Ascending aorta (tissue), 2 donors: ENCODE data around the gene NKD2. TPM values are rescaled to one million over a fixed set of nuclear protein-coding genes. Genes with fewer than 3 reads are reported as not detected.

ENCODE experiments used
- DNase-seq, 2 donors: peaks; one replicate each; pipeline ENCODE4 v3.0.0-alpha.2; 2019; ENCODE audit warnings: low spot score in 2 of 2
- H3K27ac ChIP-seq, 2 donors: fragments of 200-600 bp; sonication (generic); one replicate each; pipeline ENCODE4 v1.5.1; 2016 to 2017; ENCODE audit warnings: mild to moderate bottlenecking in 1 of 2
- H3K27me3 ChIP-seq: fragments of 200-600 bp; sonication (generic); one replicate; pipeline ENCODE4 v1.5.1; 2017
- H3K36me3 ChIP-seq, 2 donors: fragments of 200-600 bp; sonication (generic); one replicate each; pipeline ENCODE4 v1.5.1; 2016
- H3K4me1 ChIP-seq, 2 donors: fragments of 200-600 bp; sonication (generic); one replicate each; pipeline ENCODE4 v1.5.1; 2016 to 2017; ENCODE audit warnings: mild to moderate bottlenecking in 1 of 2
- H3K4me3 ChIP-seq, 2 donors: fragments of 200-600 bp; sonication (generic); one replicate each; pipeline ENCODE4 v1.5.1; 2016 to 2017; ENCODE audit warnings: mild to moderate bottlenecking in 1 of 2
- H3K9me3 ChIP-seq, 2 donors: fragments of 200-600 bp; sonication (generic); one replicate each; pipeline ENCODE4 v1.5.1; 2016
- CTCF ChIP-seq, 3 experiments: fragments of 200-600 bp in 2 of 3; fragments of 450-650 bp in 1 of 3; sonication (generic) in 2 of 3; IDR thresholded peaks; one replicate each; pipeline ENCODE4 v1.5.1; 2016 to 2019; ENCODE audit warnings: antibody characterized with exemption in 3 of 3, mild to moderate bottlenecking in 1 of 3, moderate library complexity in 1 of 3
- intact Hi-C: fragments of 100-400 bp; cut with DNase I; formaldehyde crosslinking; loops from one replicate; pipeline ENCODE4 v1.15.1; 2023
- total RNA-seq: library from RNA; depleted of rRNA; stranded (reverse); fragments of >200 nt; gene quantifications from one replicate; pipeline ENCODE4 v1.1.0, GENCODE V29; 2016

NKD2 gene
- total RNA-seq, 1 donor from 2014 or later = 6.5 TPM

DNA sequence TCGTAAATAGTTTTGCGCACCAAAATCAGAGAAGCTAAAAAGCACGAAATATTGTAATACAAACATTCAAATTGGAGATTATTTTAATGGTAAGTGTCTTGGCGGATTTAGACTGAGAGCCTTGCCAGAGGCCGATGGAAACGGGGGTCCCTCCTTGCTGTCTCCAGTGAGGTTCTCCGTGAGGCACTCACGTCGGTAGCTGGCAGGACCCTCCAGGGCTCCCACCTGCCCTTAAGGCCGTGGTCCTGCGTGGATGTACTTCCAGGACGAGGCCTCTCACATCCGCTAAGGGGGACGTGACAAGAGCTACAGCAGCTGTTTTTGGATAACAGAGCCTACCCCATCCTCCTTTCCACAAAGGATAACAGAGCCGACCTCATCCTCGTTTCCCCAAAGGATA is 7.9 kb downstream of the NKD2 start:
- no peak for DNase-seq
- Histone ChIP-seq H3K4me1 (no peaks in the 10 kb centered on the region), H3K27me3 (no peaks in the 10 kb centered on the region), H3K4me3 (no peak overlapping the region), H3K27ac (no peak overlapping the region), H3K9me3 (no peaks in the 10 kb centered on the region), H3K36me3 (no peaks in the 10 kb centered on the region)
- intact Hi-C loops = no loop called here
- TF ChIP-seq CTCF (IDR thresholded peaks at IDR 0.05) = no peak

DNA sequence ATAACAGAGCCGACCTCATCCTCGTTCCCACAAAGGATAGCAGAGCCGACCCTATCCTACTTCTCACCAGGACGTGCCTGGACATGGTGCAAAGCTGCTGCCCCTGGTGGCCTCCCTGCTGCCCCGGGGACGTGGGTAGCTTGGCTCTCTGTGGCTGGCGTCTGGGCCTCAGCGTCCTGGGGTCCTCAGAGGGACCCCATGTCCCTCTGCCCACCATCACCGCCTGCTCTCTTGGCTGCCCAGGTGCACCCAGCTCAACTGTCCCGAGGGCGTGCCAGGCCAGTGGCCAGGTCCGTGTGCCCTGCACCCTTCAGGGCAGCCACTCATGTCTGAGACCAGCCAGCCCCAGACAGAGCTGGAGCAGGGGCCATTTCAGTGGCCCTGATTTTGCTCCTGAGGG is 8.5 kb downstream of the NKD2 start:
- Histone ChIP-seq H3K4me3 (no peak overlapping the region), H3K27me3 (no peaks in the 10 kb centered on the region), H3K36me3 (no peaks in the 10 kb centered on the region), H3K9me3 (no peaks in the 10 kb centered on the region), H3K4me1 (no peaks in the 10 kb centered on the region), H3K27ac (no peak overlapping the region)
- DNase-seq = no peak
- no peak for TF ChIP-seq CTCF (IDR thresholded peaks at IDR 0.05)
- intact Hi-C loops = no loop called here

DNA sequence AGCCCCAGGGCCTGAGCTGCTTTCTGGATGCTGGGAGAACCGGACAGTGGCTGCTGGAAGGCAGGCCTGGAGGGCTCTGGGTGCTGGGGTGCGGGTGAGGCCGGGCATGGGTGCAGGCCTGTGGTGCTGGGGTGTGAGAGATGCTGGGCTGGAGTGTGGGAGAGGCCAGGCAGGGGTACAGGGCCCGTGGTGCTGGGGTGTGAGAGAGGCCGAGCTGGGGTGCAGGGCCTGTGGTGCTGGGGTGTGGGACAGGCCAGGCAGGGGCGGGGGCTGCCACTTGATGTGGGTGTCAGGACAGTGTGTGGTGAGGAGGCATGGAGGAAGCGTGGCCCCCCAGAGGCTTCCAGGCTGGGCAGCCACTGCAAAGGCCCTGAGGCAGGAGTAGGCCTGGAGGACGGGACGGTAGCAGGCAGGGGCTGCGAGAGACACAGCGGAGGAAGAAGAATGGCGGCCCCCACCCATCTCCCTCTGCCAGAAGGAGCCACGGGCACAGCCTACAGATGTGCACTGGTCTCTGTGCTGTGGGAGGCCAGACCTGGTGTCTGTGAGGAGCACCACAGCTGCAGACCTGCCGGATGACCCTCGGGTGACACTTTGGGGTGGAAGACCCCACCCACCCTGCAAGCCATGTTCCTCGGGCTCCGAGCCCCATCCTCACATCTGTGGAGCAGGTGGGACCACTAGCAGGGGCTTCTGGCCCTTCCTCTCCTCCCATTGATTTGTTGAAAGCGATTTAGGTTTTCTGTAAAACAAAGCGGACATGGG is 9.3 kb downstream of the NKD2 start:
- Histone ChIP-seq H3K36me3 (no peaks in the 10 kb centered on the region), H3K27me3 (no peaks in the 10 kb centered on the region), H3K4me1 (no peaks in the 10 kb centered on the region), H3K4me3 (no peak overlapping the region), H3K27ac (no peak overlapping the region), H3K9me3 (no peaks in the 10 kb centered on the region)
- TF ChIP-seq CTCF (IDR thresholded peaks at IDR 0.05) = no peak
- intact Hi-C loops = no loop called here
- DNase-seq = no peak

- TF ChIP-seq CTCF (IDR thresholded peaks at IDR 0.05) = no peak
- H3K27ac ChIP-seq = no peak overlapping the region
- H3K9me3 ChIP-seq = no peaks in the 10 kb centered on the region
- no peaks in the 10 kb centered on the region for H3K4me1 ChIP-seq
- no peak for DNase-seq
- H3K36me3 ChIP-seq = no peaks in the 10 kb centered on the region
- no peaks in the 10 kb centered on the region for H3K27me3 ChIP-seq
- intact Hi-C loops = no loop called here
- H3K4me3 ChIP-seq = no peak overlapping the region
Measured at GRCh38 chr5:1018596-1018995, 10.0 kb downstream of the NKD2 start.

DNA sequence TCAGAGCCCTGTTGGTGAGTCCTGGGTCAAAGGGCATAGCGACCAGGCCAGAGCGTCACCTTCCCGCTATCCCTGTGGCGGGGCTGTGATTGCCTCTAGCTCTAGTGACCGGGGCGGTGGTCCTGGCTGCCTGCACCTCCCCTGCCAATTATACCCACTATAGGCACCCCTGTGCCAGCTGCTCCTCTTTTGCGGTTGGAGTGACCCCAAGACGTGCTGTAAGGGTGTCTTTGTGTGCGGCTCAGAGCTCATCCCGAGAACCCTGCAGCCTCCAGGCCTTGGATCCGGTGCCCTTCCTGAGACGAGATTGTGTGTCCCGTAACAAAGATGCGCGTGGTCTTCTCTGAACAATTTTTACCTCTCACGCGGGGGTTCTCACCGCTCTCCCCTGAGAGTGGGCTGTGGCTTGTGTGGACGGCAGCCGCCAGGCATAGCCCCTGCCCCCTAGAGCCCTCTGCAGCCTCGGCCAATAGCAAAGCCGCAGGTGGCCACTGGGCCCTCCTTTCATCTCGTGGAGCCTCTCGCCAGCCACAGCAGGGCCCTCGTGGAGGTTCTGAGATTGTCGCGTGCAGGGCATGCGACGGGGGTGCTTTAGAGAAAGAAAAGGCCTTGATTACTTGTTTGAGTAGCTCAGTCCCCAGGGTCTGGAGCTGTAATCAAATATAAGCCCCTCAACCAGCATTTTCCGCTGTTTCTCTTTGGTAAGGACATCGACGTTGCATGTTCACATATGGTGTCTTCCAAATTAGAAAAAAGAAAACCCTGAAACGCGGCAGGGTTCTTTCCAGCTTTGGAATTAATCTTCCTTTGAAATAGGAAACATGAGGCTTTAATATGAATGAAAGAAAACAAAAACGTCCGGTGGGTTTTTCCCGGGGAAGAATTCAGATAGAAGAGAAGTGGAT is 10.7 kb downstream of the NKD2 start:
- H3K27me3 ChIP-seq = no peaks in the 10 kb centered on the region
- H3K4me1 ChIP-seq = no peaks in the 10 kb centered on the region
- DNase-seq = no peak
- no peak overlapping the region for H3K4me3 ChIP-seq
- H3K36me3 ChIP-seq = no peaks in the 10 kb centered on the region
- intact Hi-C loops = no loop called here
- no peak for TF ChIP-seq CTCF (IDR thresholded peaks at IDR 0.05)
- H3K9me3 ChIP-seq = no peaks in the 10 kb centered on the region
- H3K27ac ChIP-seq = no peak overlapping the region
